HG03175 (cell line): ENCODE measurements around the gene SERF1A.
"Not testable (repeated sequence)": the region's sequence is repeated elsewhere in the genome, so short reads cannot be mapped to it uniquely, and the experiment has no call there.

Experiments
- ATAC-seq: cut with Tn5 transposase; IDR thresholded peaks from one replicate; pipeline ENCODE4 v1.9.1; 2021; ENCODE audit warnings: mild to moderate bottlenecking, moderate library complexity; ENCODE audit not compliant: unreplicated experiment

The SERF1A gene

GRCh38 chr5:70900533-70901271 lies at the start of gene SERF1A:
Gene SERF1A, plus strand, starts transcription at chr5:70900669. Its CDS starts 201 bp downstream, at chr5:70900870.
- peak; percentile 85 for ATAC-seq

GRCh38 chr5:70866778-70867177 lies 33.7 kb upstream of the SERF1A start:
- ATAC-seq: not testable (repeated sequence)

- not testable (repeated sequence) for ATAC-seq
Observed at GRCh38 chr5:70870626-70871025, 29.8 kb upstream of the SERF1A start.

GRCh38 chr5:70896076-70896475 lies 4.4 kb upstream of the SERF1A start:
- not testable (repeated sequence) for ATAC-seq

GRCh38 chr5:70901272-70901571 lies 753 bp downstream of the SERF1A start:
- not testable (repeated sequence) for ATAC-seq

- not testable (repeated sequence) for ATAC-seq
Observed at GRCh38 chr5:70906624-70907023, 6.2 kb downstream of the SERF1A start.

- ATAC-seq: not testable (repeated sequence)
Observed at GRCh38 chr5:70916829-70917228, 16.4 kb downstream of the SERF1A start.

- peak; percentile 34 for ATAC-seq
Observed at GRCh38 chr5:70925211-70925562, 24.7 kb downstream of the SERF1A start.

- ATAC-seq: not testable (repeated sequence)
Observed at GRCh38 chr5:70931709-70932368, 31.4 kb downstream of the SERF1A start.

- ATAC-seq: not testable (repeated sequence)
Observed at GRCh38 chr5:70932560-70932959, 32.1 kb downstream of the SERF1A start.

GRCh38 chr5:70953068-70953467 lies 52.6 kb downstream of the SERF1A start:
- not testable (repeated sequence) for ATAC-seq
